ENCODE results near the gene KDR. TPM values are rescaled to one million over a fixed set of nuclear protein-coding genes. Genes with fewer than 3 reads are reported as not detected.

Gene KDR
- total RNA-seq, 2 donors from 2014 or later = 2.1 to 14.9 TPM

- H3K4me1 ChIP-seq (ENCODE audit: control insufficient read depth, insufficient read depth, low read length) = no peaks in the 10 kb centered on the region
- Mint-ChIP-seq H3K4me1 (no peaks in the 10 kb centered on the region), H3K9me3 (no peaks in the 10 kb centered on the region), H3K4me3 (no peak overlapping the region), H3K27me3 (ENCODE audit: insufficient read depth) (no peaks in the 10 kb centered on the region), H3K36me3 (ENCODE audit: low read depth) (peaks cover 17% of the 10 kb centered on the region), H3K27ac (no peak overlapping the region)
- no peaks in the 10 kb centered on the region for H3K27me3 ChIP-seq (ENCODE audit: control insufficient read depth, insufficient read depth, low read length, poor library complexity, severe bottlenecking)
- no peak overlapping the region for H3K4me3 ChIP-seq (ENCODE audit: low read length)
- WGBS, 2 experiments (ENCODE audit: insufficient coverage in 1 of 2, insufficient read length in 1 of 2) = 94 to 95% methylated on average over 3 of the region's 3 CpGs
- DNase-seq = no peak
- peaks cover 14% of the 10 kb centered on the region for H3K36me3 ChIP-seq (ENCODE audit: control insufficient read depth, insufficient read depth, low read length)
- no peak overlapping the region for H3K9ac ChIP-seq (ENCODE audit: extremely low read depth, low read length, poor library complexity, severe bottlenecking)
- no peak overlapping the region for H3K27ac ChIP-seq (ENCODE audit: low read depth, low read length)
- TF ChIP-seq CTCF (conservative IDR thresholded peaks at IDR 0.05) = no peak
- H3K9me3 ChIP-seq (ENCODE audit: control insufficient read depth, low read length) = no peaks in the 10 kb centered on the region
These were observed 22.2 kb downstream of the KDR start for GRCh38 chr4:55103224-55103623.

- Mint-ChIP-seq H3K4me1 (no peaks in the 10 kb centered on the region), H3K36me3 (ENCODE audit: low read depth) (peaks cover 12% of the 10 kb centered on the region), H3K27me3 (ENCODE audit: insufficient read depth) (no peaks in the 10 kb centered on the region), H3K9me3 (no peaks in the 10 kb centered on the region), H3K27ac (no peak overlapping the region), H3K4me3 (no peak overlapping the region)
- WGBS, 2 experiments (ENCODE audit: insufficient coverage in 1 of 2, insufficient read length in 1 of 2) = 93 to 96% methylated on average over 3 to 4 of the region's 4 CpGs
- Histone ChIP-seq H3K9ac (ENCODE audit: extremely low read depth, low read length, poor library complexity, severe bottlenecking) (no peak overlapping the region), H3K4me1 (ENCODE audit: control insufficient read depth, insufficient read depth, low read length) (no peaks in the 10 kb centered on the region), H3K4me3 (ENCODE audit: low read length) (no peak overlapping the region), H3K9me3 (ENCODE audit: control insufficient read depth, low read length) (no peaks in the 10 kb centered on the region), H3K36me3 (ENCODE audit: control insufficient read depth, insufficient read depth, low read length) (peaks cover 14% of the 10 kb centered on the region), H3K27me3 (ENCODE audit: control insufficient read depth, insufficient read depth, low read length, poor library complexity, severe bottlenecking) (no peaks in the 10 kb centered on the region), H3K27ac (ENCODE audit: low read depth, low read length) (no peak overlapping the region)
- no peak for DNase-seq
- no peak for TF ChIP-seq CTCF (conservative IDR thresholded peaks at IDR 0.05)
These were observed 25.6 kb downstream of the KDR start for GRCh38 chr4:55099816-55100215.

- H3K9me3 ChIP-seq (ENCODE audit: control insufficient read depth, low read length) = no peaks in the 10 kb centered on the region
- no peaks in the 10 kb centered on the region for H3K27me3 Mint-ChIP-seq (ENCODE audit: insufficient read depth)
These were observed 26.8 kb downstream of the KDR start for GRCh38 chr4:55098456-55099204.

More at GRCh38 chr4:55098456-55099204, 26.8 kb downstream of the KDR start:
- Histone ChIP-seq H3K9ac (ENCODE audit: extremely low read depth, low read length, poor library complexity, severe bottlenecking) (no peak overlapping the region), H3K4me3 (ENCODE audit: low read length) (no peak overlapping the region), H3K36me3 (ENCODE audit: control insufficient read depth, insufficient read depth, low read length) (peaks cover 14% of the 10 kb centered on the region), H3K27me3 (ENCODE audit: control insufficient read depth, insufficient read depth, low read length, poor library complexity, severe bottlenecking) (no peaks in the 10 kb centered on the region), H3K4me1 (ENCODE audit: control insufficient read depth, insufficient read depth, low read length) (no peaks in the 10 kb centered on the region), H3K27ac (ENCODE audit: low read depth, low read length) (no peak overlapping the region)
- Mint-ChIP-seq H3K4me3 (no peak overlapping the region), H3K4me1 (no peaks in the 10 kb centered on the region), H3K9me3 (no peaks in the 10 kb centered on the region), H3K36me3 (ENCODE audit: low read depth) (peaks cover 10% of the 10 kb centered on the region), H3K27ac (no peak overlapping the region)
- 95 to 96% methylated on average over 9 to 10 of the region's 10 CpGs for WGBS, 2 experiments (ENCODE audit: insufficient coverage in 1 of 2, insufficient read length in 1 of 2)
- DNase-seq = no peak
- no peak for TF ChIP-seq CTCF (conservative IDR thresholded peaks at IDR 0.05)
